Stimulated activated CD4-positive, alpha-beta T cell treated with anti-CD3 and anti-CD28 coated beads, TNF-alpha, amount 100 ng/mL, for 4 hours (primary cell): Measurements from ENCODE around the gene ADAMTSL1.

ENCODE experiments used
- DNase-seq, 3 experiments: peaks; one replicate each; pipeline ENCODE4 v3.0.0-alpha.2; 2020; ENCODE audit warnings: low read depth in 3 of 3

The ADAMTSL1 gene

DNA sequence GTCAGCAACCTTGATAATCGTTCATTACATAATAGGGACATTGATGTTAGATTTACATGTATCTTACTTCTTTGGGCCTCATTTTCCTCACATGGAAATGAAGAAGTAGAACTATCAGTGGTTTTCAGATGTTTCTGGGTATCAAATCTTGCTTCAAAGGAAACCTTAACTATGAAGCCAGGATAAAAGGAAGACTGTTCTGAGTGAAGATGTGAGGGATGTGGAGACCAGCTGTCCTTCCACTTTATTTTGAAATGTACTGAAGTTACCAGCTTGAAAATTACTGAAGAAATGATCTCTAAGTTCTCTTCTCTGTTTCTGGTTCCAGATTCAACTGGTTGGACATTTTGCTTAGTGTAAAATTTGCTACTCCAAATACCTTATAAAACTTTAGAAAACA, 186.0 kb downstream of the ADAMTSL1 start:
- no peak for DNase-seq

DNA sequence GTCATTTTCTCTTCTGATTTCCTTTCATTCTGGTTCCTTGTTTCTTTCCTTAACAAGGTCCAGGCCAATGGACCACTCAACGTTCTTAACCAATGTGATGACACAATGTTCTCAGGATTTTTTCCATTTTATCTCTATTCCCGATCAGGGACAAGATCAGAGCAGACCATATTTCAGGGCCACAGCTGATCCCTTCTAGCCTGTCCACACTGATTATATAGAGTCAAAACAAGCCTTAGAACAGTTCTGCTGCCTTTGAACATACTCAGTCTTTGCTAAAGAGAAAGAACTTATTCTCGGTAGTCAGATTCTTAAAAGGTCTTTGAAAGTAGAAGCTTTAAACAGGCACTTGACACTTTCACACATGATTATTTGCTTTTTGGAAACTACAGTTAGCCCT, 188.4 kb downstream of the ADAMTSL1 start:
- DNase-seq, result no peak

DNA sequence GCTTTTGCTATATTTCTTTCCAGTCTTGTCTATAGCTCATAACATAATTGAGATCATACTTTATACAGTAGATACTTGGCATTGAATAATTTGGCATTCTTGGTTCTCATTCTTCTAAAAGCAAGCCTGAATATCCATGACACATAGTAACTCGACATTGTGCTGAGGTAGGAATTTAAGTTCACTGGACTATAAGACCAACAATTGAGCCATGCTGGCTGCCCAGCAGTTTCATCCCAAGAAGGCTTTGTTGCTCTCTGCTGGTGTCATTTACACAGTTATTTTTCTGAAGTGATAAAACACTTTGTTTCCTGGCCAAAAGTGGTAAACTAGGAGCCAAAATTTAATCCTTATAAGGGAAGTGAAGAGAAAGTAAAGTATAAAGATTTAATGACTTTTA, 192.0 kb downstream of the ADAMTSL1 start:
- no peak for DNase-seq

DNA sequence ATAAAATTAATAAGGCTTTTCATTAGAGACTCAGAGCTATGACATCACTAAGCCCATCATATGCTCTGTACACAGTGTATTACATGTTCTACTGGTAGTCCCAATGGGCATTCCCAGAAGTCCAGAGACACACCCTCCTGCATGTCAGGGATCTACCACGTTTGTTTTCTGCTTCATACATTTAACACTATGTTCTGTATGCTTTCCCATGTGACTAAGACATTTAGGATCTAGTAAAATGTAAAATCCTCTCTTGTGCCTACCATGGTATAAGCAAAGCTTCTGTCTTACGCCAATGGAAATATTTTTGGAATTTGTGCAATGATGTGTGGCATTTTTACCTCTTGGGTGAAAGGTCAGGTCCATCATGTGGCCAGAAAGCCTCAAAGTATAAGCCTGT, 192.4 kb downstream of the ADAMTSL1 start:
- DNase-seq, result no peak

DNA sequence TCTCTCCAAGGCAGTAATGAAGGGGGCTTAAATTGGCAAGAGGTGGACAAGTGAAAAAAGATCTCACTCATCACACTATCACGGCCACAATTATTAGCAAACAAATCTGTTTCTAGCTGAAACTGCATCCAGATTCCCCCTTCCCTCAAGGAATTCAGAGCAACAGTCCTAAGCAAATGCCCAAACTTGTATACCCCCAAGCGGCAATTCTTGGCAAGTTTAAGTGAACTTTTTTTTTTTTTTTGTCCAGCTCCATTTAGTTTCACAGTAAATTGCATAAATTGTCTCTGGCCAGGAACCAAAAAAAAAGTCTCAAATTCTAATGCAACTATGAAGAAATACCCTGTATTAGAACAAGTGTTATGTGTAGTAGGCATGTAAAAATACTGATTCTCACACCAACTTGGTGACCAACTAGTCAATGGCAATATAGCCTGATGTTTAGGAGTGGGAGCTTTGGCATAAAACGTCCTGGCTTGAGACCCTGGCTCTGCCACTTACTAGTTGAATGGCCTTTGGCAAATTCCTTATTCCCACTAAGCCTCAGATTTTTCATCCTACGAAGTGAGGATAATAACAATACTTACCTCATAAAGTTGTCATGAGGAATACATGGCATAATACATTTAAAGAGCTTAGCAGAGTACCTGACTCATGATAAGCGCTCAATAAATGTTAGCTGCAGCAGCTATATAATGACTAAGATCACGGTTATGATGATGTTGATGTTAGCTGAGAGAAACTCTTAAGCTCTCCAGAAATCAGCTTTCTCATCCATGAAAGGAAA, 193.2 kb downstream of the ADAMTSL1 start:
- DNase-seq, result no peak

DNA sequence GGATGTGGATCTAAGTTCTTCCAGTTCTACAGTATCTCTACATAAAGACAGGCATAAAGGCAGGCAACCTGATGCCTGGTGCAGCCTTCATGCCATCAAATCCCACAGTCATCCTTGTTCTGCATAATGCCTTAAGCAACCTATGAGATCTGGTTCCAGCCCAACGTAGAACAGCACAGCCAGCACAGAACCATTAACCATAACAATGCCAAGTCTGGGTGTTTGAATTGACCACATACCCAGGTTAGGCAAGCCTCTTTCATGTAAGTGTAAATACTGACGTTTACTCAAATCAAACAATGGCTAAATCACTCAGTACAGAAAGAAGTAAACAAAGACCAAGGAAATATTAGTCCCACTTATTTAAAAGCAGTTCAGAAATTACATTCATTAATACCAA, 195.0 kb downstream of the ADAMTSL1 start:
- DNase-seq, result no peak

DNA sequence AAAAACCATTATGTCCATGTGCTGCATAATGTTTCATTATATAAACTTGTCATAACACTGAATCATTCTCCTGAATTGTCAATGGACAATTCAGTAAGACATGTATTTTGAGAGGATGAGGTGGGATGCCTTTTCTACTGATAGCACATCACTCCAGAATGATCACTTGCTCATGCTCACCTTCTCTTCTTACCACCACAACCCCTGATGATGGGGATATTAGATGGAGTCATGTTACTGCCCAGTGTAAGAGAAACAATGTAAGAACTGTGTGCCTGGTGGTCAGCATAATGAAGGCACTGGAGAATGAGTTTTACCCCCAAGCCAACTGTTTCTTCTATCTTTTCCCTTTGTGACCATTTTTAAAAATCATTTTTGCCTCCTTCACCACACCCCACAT, 198.8 kb downstream of the ADAMTSL1 start:
- no peak for DNase-seq

DNA sequence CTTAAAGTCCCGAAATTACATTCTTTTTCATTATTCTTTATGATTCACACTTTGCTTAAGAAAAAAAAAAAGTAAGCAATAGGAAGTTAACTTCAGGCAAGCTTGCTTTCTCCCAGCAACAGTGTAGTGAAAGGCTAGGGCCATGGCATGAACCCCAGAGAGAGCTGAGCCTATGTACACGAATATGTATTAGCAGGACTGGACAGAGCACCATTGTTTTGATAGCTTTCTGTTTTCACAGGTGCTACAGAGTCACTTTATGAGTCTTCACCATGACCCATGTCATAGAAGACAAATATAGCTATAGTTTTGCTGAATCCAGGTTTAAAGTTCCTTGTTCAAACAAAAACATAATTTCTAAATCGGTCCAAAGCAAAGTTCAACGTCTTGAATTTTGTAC, 199.2 kb downstream of the ADAMTSL1 start:
- DNase-seq, result no peak

DNA sequence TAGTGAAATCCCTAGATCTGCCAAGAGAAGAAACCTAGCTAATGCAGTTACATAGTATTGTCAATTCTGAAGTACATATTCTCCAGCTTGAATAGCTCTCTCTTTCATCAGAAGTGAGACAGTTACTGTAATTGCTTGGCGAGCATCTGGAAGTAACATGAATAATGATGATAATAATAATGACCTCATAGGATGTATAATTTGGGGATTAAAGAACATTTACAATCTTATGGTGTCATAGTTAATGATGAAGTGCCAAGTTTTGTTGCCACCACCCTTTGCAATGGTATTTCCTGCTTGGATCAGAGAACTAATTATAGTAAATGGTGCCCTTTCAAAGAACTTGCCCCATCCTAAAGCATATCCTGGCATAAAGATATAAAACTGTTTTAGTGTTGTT, 201.4 kb downstream of the ADAMTSL1 start:
- no peak for DNase-seq

DNA sequence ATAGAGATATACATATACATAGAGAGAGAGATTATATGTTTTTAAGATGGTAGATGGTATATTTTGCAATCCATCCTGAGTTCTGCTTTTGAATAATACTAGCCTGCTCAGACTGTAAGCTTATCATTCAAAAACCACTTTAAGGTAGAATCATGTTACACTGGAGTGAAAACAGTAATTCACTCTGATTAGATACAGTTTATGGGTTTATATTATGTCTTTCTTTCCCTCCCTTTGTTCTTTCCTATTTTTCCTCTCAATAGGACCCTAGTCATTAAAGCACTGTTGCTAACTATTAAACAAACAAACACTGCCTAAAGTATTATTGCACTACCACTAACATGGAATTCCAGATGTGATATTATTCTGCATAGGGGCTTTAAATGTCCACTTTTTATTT, 202.0 kb downstream of the ADAMTSL1 start:
- DNase-seq, result no peak

DNA sequence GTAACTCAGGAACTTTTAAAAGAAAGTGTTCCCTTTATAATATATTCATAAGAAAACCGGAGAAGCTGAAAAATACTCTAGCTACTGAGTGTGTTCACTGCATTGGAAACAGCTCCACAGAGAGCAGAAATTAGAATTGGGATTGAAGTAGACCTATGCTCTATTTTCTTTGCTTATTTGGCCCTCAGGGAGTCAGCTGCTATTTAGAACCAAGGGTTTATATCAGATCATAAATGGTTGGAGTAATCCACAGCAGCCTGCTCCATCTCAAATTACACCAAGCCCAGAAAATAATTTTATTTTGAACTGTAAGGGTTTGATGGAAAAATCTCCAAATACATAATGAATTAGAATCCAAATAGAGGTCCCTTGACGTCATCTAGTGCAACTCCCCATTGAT, 202.6 kb downstream of the ADAMTSL1 start:
- DNase-seq, result no peak

DNA sequence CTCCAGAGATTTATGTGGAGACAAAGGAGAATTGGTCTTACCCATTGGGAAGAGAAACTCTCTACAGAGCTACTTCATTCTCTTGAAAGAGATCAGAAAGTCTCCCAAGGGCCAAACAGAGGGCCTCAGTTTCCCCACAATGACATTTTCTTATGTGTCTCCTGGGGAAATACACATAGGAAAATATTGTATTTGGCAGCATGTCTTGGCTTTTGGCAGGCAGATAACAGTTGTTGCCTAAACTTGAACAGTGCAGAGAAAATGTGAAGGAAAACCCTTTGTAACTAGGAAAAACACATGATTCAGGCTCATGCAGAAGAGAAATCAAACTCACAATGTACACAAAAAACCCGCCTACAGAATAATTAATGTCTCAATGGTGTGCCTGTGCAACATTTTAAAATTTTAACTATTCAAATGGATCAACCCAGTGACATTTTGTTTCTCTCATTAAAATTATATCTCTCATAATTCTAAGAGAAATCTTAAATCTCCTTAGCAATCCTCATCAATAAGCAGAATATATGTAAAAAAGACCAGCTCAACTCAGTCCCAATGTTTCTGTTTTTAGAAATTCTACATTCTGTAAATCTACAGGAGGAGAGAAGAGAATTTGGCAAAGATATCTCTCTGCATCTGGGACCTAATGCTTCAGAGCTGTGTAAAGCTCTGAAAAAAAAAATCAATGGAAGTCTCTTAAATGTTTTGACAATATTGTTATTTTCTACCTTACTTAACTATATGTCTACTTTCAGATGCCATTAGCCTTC, 205.1 kb downstream of the ADAMTSL1 start:
- no peak for DNase-seq

DNA sequence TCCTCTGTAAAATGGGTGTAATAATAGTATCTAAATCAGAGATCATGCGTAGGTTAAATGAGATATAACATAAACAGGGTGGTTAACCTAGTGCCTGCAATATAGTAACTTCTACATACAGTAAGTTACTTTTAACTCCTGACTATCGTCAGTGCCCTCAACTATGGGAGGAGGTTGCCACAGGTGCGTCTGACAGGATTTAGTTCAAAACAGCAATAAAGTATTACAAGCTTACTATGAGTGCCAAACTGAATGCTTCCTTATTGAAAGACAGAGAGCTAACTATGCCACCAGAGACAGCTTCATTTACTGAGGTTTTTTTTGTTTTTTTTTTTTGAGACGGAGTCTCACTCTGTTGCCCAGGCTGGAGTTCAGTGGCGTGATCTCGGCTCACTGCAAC, 209.0 kb downstream of the ADAMTSL1 start:
- DNase-seq, result no peak

DNA sequence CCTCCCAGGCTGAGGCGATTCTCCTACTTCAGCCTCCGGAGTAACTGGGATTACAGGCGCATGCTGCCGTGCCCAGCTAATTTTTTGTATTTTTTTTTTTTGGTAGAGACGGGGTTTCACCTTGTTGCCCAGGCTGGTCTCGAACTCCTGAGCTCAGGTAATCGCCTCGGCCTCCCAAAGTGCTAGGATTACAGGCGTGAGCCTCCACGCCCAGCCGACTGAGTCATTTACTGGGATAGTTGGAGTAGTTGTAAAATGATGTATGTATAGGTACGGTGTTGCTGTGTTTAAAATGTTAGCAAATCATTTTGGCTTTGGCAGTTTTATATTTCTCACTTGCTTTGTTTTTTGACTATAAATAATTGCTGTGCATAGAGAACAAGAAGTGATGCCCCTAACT, 209.4 kb downstream of the ADAMTSL1 start:
- DNase-seq, result no peak

DNA sequence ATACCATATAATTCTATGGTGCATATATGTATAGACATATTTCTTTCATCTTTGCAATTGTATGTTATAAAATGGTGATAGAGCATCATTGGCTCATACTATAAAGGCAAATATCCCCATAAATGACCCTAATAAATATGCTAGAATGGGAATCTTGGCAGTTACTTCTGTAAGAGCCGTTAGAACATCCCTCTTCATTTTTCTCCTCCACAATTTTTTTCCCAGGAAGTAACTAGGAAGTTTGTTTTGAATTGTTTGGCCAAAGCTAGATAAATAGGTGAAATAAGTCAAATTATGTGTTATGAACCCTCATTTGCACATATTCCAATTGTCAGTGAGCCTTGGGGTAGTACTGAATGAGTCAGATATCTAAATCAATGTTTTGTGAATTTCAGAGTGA, 209.9 kb downstream of the ADAMTSL1 start:
- no peak for DNase-seq

DNA sequence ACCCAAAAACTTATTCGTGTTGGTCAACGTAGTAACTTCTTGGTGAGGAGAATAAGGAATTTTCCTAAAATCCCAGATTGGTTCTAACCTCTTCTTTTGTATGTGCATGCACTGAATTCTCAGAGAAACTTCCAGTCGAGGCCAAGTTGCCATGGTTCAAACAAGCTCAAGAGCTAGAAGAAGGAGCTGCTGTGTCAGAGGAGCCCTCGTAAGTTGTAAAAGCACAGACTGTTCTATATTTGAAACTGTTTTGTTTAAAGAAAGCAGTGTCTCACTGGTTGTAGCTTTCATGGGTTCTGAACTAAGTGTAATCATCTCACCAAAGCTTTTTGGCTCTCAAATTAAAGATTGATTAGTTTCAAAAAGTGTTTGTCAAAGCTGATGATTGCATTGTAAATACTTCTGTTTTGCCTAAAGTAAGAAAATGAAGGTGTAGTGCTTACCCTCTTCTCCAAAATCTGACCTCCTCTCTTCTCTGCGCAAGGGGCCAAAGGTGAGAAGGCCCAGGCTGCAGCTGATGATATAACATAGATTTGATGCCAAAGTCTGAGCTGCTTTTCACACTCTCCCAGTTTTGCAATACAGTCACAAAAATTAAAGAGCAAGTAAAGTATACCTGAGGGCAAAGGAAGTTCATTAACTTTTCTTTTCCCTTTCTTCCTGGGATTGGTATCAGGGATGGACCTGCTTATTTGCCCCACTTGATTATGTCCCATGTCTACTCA, 210.8 kb downstream of the ADAMTSL1 start:
- DNase-seq, result no peak

DNA sequence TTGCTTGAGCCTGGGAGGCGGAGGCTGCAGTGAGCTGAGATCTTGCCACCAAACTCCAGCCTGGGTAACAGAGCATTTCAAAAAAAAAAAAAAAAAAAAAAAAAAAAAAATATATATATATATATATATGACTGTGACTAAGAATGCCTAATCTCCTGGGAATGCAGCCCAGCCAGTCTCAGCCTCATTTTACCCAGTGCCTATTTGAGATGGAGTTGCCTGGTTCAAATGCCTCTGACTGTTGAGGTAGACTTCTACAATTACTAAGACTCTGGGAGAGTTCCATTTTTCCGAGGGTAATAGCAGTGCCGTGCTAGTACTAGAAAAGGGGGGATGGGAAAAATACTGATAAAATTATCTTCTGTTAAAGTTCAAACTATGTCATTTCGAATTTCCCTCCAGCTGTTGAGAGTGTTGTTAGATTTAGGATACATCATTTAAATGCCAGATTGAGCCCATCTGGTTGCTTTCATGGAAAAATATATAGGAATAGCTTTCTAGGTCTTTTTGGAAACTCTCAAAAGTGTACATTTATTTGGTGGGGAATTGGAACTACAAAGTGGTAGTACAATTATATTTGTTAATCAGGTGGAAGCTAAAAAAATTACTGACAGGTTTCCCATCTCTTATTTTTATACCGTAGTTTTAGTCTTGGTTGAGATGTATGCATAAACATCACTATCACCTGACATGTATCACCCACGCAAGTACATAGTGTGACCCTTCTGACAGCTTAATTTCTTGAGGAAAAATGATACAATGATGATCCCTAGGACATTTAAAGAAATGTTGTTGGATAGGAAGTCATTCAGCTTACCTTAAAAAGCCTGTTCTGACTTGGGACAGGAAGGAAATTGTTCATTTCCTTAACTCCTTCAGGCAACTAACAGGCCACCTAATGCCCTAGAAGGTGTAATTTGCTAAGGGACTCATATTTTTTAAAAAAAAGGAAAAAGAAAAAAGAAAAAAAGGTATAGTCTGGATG, 214.9 kb downstream of the ADAMTSL1 start:
- no peak for DNase-seq

DNA sequence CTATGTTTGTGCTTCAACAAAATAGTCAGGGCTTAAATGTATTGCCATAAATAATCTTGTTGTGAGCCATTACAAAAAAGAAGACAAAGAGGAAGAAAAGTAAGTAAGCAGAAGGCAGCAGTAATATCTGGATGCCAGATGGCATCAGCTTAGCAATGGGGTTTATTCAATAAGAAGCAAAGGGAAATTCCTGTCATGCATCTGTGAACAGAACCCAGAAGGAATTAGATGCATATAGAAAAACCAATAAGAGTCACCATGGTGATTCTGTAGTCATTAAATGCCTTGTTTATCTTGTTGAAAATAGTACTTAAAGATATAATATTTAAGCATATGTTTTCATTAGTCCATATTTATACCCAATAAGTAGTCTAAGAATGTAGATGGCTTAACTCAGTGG, 216.0 kb downstream of the ADAMTSL1 start:
- no peak for DNase-seq

DNA sequence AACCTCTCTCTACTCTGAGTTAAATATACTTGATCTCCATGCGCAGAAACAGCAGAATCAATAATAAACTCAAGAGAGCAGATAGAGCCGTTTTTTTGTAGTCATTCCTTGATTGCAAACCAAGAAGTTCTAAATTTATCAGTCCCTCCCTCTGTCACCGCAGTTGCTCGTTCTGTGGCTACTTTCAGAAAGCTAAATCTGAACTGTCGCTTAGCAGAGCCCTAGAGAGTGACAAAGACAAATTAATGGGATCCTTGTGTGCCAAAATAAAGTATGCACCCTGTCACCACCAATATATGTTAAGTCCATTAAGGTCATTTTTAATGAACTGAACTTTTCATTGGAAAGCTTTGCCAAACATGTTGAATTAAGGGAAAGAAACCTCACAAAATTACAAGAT, 218.3 kb downstream of the ADAMTSL1 start:
- no peak for DNase-seq

DNA sequence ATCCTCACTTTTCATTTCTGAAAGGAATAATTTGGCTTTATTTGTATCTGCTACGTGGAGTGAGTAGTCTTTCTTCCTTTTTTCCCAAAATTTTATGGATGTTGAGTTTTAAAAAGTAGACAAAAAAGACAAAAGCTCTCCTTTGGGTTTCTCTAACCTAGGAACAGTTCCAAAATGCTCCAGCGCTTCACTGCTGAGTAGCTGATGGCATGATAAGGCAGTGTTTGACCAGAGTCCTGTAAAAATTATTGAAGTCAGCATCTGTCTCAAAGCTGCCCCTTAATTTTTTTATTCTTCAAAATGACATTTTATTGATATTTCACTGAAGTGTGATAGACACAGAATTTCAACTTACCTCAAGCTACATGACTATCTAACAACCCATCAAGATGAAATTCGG, 219.0 kb downstream of the ADAMTSL1 start:
- no peak for DNase-seq

DNA sequence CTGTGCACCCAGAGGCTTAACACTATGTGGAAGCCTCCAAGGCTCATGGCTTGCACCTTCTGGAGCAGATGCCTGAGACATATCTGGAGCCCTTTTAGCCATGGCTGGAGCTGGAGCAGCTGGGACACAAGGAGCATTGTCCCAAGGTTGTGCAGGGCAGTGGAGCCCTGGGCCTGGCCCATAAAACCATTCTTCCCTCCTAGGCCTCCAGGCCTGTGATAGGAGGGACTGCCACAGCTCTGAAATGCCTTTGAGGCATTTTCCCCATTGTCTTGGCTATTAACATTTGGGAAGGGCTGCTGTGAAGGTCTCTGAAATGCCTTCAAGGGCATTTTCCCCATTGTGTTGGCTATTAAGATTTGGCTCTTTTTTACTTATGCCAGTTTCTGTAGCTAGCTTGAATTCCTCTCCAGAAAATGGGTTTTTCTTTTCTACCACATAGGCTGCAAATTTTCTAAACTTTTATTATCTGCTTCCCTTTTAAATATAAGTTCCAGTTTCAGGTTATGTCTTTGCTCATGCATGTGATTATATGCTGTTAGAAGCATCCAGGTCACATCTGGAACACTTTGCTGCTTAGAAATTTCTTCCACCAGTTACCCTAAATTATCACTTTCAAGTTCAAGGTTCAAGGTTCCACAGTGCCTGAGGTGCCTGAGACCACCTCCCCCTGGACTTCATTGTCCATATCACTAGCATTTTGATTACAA, 221.2 kb downstream of the ADAMTSL1 start:
- no peak for DNase-seq
